HG02571 (cell line): ENCODE measurements around the gene SHC2.
A peak's percentile ranks its signal among the peaks of the same experiment; 100 is the strongest.

Experiments
- ATAC-seq: cut with Tn5 transposase; IDR thresholded peaks from one replicate; pipeline ENCODE4 v1.9.1; 2021; ENCODE audit warnings: mild to moderate bottlenecking, moderate library complexity; ENCODE audit not compliant: unreplicated experiment

The SHC2 gene, protein sequence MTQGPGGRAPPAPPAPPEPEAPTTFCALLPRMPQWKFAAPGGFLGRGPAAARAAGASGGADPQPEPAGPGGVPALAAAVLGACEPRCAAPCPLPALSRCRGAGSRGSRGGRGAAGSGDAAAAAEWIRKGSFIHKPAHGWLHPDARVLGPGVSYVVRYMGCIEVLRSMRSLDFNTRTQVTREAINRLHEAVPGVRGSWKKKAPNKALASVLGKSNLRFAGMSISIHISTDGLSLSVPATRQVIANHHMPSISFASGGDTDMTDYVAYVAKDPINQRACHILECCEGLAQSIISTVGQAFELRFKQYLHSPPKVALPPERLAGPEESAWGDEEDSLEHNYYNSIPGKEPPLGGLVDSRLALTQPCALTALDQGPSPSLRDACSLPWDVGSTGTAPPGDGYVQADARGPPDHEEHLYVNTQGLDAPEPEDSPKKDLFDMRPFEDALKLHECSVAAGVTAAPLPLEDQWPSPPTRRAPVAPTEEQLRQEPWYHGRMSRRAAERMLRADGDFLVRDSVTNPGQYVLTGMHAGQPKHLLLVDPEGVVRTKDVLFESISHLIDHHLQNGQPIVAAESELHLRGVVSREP

DNA sequence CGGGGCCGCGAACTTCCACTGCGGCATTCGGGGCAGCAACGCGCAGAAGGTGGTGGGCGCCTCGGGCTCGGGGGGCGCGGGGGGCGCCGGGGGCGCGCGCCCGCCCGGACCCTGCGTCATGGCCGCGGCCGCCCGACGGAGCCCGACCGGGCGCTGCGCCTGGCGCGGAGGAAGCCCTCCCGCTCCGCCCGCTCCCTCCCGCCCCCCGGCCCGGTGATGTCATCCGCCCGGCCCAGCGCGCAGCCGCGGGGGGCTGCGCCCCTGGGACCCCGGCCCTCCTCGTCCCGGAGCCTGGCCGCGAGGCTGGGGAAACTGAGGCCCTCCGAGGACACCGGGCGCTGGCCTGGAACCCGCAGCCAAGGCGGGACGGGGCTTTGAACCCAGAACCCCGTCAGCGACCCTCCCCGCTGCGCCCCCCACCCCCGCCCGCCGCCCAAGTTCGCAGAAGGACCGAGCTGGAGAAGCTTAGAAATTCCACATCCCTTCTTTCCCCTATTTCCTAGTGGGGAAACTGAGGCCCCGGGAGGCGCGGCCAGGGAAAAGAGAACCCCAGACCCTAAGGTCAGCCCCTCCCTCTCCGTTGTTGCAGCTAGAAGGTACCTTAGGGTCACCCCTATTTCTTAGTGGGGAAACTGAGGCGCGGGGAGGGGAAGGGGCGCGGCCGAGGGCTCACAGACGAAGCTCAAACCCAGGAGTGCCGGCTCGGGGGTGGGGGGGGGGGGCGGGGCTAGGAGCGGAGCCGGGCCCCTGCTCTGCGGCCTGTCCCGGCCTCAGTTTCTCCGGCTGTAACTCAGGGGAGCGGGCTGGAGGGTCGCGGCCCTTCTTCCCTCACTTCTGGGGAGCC is at the start of gene SHC2:
Gene SHC2, minus strand, starts transcription at position 157 of the 844 bp plus-strand sequence. Its CDS starts 37 bp downstream, at position 120.
- ATAC-seq, result no peak

DNA sequence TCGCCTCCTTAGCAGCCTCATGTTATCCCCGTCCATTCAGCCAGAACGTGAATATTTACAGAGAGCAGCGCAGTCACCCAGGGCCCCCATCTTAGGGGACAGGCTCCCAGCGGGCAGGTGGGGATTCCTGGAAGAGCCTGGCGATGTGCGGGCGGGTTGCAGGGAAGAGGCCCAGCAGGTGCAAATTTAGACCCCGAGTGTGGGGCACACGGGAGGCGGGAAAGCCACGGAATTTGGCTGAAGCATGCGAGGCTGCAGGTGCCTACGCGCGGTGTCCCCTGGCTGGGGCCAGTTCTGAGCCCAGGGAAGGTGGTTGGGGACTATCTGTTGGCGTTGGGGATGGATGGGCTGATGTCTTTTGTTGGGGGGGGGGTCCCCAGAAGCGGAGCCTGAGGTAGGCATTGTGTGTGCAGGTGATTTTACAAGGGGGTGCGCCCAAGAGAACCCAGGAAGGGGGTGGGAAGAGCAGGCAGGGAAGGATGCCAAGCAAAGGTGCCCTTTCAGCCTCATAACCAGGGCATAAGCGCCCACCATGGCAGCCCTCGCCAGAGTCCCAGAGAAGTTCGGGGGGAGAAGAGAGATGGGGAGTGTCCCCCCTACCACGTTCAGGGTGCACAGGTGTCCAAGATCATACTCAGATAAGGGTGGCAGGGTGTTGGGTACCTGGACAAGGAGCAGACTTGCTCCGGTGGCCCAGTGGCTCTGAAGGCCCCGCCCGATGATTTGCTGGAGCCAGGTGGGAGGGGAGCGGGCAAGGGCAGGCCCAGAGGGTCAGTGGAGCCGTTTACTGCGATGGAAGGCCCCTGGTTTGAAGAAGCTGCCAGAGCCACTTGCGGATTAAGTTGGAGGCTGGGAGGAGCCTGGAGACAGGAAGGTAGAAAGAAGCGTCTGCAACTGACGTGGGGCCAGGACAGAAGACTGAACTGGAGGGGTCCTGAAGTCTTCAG is 47.6 kb upstream of the SHC2 start:
- no peak for ATAC-seq

DNA sequence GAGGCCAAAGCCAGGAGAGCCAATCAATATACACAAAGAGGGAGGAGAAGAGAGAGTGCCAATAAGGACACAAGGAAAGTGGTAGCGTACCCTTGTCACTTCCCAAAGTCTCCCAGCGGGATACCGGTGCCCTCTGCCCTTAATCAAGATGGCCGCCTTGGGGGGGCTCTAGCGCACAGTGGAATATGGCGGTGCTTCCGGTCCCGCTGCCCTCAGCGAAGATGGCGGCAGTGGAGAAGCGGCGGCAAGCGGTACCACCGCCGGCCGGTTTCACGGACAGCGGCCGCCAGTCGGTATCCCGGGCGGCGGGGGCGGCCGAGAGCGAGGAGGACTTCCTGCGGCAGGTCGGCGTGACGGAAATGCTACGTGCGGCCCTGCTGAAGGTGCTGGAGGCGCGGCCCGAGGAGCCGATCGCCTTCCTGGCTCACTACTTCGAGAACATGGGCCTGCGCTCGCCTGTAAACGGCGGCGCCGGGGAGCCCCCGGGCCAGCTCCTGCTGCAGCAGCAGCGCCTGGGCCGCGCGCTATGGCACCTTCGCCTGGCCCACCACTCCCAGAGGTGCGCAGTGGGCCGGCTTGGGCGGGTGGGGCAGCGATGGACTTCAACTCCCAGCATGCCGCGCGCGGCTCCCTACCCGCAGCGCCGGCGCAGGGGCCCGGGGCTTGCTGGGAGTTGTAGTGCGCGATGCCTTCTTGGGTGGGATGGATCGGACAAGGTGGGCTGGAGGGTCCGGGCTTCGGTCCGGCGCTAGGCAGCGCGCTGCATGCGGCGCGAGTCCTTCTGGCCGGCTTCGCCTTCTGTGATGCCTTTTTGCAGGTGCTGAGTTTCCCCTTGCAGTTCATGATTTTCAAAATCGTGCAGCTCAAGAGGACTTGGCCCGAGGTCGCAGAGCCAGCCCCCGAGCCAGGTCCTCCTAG is 46.7 kb upstream of the SHC2 start, which contains the start of gene TPGS1:
Gene TPGS1, plus strand, starts transcription at position 212 of the 918 bp plus-strand sequence. Its CDS starts 10 bp downstream, at position 222.
- ATAC-seq, result peak; percentile 64

DNA sequence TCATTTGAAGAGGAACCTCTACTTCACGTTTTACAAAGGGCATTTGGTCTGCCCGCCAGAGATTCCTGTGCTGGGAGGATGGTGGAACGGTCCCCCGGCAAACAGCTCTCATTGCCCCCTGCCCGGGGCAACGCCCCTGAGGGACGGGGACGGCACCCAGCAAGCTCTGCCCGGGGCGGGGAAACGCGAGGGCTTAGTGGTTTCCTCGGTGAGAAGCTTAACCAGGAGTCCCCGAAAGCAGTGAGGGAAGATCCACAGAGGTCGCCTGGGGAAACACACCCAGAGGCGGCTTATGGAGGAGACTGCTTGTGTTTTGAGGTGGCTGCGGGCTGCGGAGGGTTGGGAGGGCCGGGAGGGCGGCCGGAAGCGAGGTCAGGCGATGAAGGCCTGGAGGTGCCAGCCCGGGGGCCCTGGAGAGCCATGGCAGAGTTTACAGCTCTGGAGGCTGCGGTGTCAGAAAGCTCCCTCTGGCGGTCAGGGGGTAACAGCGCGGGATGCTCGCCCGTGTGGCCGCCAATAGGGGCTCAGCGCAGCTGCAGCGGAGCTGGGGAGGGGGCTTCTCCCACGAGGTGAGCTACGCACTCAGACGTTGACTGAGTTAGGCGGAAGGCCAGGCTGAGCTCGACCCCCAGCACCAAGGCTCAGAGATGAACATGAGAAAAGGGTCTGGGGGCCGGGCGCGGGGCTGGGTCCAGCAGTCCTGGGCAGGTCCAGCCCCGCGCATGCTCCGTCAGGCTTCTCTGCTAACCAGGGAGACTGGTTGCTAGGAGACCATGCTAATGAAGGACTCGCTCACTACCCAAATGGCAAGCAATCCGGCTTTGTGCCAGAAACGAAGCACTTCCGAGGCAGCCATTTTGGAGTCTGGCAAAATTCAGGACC is 45.8 kb upstream of the SHC2 start:
- ATAC-seq, result peak; percentile 67

DNA sequence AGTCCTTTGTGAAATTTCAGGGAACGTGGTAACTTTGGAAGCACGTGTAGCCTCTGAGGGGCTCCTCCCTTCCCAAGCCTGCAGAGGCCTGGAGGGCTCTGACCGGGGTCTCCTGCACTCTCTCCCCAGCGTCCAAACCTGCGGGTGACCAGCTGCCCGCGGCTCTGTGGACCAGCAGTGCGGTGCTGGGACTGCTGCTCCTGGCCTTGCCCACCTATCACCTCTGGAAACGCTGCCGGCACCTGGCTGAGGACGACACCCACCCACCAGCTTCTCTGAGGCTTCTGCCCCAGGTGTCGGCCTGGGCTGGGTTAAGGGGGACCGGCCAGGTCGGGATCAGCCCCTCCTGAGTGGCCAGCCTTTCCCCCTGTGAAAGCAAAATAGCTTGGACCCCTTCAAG is 43.8 kb upstream of the SHC2 start:
- no peak for ATAC-seq

DNA sequence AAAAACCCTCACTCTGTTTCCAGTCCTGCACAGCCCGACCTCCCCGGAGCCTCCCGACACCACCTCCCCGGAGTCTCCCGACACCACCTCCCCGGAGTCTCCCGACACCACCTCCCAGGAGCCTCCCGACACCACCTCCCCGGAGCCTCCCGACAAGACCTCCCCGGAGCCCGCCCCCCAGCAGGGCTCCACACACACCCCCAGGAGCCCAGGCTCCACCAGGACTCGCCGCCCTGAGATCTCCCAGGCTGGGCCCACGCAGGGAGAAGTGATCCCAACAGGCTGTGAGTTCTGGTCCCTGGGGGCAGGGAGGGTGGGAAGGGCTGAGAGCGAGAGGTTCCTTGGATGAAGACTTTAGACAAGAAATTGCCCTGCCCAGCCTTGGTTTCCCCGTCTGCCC is 40.8 kb upstream of the SHC2 start:
- ATAC-seq, result no peak

DNA sequence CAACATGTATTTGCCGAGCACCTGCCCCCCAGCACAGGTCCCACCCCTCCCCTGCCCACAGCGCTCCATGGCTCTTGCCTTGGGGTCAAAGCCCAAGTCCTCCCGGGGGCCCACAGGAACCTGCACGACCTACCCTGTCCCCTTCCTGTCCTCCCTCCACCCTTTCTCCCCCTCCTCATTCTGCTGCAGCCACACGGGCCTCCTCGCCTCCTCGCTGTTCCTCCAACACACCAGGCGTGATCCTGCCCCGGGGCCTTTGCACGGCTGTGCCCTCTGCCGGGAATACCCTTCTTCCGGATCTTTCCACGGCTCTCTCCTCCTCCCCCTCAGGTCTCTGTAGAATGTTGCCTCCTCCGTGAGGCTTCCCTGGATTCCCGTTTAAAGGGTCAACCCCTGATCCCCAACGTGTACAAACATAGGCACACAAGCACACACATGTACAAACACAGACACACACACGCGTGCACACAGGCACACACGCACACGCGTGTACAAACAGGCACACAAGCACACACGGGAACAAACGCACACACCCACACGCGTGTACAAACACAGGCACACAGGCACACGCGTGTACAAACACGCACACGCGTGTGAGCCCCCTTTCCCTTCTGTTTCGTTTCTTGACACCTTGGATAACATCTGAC is 38.3 kb upstream of the SHC2 start:
- ATAC-seq, result no peak

DNA sequence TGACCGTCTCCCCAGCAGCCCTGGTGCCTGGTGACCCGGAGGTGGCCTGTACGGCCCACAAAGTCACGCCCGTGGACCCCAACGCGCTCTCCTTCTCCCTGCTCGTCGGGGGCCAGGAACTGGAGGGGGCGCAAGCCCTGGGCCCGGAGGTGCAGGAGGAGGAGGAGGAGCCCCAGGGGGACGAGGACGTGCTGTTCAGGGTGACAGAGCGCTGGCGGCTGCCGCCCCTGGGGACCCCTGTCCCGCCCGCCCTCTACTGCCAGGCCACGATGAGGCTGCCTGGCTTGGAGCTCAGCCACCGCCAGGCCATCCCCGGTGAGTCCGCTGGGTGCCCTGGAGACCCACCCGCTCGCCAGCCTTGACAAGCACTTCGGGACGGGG is 37.7 kb upstream of the SHC2 start:
- no peak for ATAC-seq

DNA sequence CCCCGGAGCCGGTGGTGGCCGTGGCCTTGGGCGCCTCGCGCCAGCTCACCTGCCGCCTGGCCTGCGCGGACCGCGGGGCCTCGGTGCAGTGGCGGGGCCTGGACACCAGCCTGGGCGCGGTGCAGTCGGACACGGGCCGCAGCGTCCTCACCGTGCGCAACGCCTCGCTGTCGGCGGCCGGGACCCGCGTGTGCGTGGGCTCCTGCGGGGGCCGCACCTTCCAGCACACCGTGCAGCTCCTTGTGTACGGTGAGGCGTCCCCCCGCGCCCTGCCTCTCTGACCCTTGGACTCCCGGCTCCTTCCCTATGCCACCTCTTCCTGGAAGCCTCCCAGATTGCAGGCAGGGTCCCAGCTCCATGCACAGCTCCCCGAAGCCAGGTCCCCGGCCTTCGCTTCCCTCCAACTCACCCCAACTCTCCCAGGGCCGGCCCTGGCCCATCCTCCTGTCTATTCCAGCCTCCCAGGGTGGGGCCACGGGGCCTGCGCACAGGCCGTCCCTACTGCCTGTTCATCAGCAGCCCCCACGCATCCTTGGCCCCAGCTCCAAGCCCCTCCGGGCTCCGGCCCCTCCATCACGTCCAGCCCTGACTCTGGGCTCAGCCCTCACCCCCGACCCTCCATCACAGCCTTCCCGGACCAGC is 37.2 kb upstream of the SHC2 start:
- no peak for ATAC-seq

DNA sequence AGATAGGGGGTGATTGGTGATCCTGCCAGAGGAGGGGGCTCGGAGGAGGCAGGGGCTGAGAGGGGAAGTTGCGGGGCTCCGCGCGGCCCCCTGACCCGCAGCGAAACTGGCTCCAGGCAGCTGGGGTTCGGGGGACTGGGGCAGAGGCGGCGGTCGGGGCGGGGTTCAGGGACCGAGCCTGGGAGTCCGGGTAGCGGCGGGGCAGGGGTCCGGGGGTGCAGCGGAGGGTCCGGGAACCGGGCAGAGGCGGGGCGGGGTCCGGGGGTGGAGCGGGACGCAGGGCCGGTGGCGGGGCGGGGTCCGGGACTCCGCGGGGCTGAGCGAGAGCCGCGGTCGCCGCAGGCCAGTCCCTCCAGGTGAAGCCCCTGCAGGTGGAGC is 36.6 kb upstream of the SHC2 start:
- ATAC-seq, result no peak

DNA sequence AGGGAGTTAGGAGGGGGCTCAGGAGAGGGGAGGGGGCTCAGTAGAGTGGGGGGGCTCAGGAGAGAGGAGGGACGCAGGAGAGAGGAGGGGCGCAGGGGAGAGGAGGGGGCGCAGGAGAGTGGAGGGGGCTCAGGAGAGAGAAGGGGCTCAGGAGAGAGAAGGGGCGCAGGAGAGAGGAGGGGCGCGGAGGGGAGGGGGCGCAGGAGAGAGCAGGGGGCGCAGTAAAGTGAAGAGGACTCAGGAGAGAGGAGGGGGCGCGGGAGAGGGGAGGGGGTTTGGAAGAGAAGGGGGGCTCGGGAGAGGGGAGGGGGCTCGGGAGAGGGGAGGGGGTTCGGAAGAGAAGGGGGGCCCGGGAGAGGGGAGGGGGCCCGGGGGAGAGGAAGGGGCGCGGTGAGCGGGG is 36.2 kb upstream of the SHC2 start:
- ATAC-seq, result no peak

DNA sequence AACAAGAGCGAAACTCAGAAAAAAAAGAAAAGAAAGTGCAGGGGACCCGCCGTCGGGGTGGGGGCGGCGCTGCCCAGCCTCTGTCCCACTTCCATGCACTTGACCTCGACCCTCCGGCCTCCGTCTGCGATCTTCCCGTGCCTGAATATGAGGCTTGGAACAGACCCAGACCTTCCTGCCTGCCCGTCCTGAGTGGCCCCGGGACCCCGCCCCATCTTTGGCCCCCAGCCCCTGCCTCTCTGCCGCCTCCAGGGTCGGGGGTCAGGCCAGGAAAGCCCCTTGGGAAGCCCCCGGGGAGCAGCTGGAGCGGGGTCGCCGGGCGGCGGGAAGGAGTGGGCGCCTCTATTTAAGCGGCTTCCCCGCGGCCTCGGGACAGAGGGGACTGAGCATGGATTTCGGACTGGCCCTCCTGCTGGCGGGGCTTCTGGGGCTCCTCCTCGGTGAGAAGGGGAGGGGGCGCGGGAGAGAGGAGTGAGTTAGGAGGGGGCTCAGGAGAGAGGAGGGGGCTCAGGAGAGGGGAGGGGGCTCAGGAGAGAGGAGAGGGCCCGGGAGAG is 35.4 kb upstream of the SHC2 start, which contains the start of gene MADCAM1:
Gene MADCAM1, plus strand, starts transcription at position 375 of the 554 bp plus-strand sequence. Its CDS starts 14 bp downstream, at position 389.
- no peak for ATAC-seq

DNA sequence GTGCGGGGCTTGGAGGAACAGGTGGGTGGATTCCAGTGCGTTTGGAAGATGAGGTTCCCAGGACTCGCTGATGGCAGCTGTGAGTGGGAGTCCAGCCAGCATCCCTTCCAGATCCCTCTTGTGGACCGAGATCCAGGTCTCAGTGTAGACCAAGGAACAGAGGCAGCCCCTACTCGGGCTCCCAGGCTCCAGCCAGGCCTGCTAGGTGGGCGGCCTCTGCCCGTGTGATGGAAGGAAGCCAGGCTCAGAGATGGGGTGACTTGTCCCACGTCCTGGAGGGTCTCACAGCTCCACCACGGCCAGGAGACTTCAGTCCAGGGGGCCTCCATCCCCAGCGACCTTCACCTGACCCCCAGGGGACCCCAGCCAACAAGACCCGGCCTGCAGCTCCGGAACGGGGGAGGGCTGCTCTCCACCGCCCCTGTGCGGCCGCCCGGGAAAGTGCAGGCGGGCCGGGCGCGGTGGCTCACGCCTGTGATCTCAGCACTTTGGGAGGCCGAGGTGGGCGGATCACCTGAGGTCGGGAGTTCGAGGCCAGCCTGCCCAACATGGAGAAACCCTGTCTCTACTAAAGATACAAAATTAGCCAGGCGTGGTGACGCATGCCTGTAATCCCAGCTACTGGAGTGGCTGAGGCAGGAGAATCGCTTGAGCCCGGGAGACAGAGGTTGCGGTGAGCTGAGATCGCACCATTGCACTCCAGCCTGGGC is 34.7 kb upstream of the SHC2 start:
- ATAC-seq, result no peak

DNA sequence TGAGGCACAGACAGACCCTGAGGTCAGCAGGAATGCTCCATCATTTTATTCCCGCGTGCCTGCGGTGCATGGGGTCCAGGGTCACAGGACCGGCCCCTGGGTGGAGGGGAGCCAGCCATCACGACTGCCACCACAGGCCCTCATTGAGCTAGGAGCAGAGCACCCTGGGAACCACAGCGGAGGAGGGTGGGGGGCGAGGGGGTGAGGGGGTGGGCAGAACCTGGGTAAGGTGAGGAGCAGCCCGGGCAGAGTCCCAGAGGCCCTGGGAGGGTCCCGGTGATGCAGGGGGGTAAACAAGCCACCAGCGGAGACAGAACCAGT is 34.2 kb upstream of the SHC2 start:
- ATAC-seq, result no peak

DNA sequence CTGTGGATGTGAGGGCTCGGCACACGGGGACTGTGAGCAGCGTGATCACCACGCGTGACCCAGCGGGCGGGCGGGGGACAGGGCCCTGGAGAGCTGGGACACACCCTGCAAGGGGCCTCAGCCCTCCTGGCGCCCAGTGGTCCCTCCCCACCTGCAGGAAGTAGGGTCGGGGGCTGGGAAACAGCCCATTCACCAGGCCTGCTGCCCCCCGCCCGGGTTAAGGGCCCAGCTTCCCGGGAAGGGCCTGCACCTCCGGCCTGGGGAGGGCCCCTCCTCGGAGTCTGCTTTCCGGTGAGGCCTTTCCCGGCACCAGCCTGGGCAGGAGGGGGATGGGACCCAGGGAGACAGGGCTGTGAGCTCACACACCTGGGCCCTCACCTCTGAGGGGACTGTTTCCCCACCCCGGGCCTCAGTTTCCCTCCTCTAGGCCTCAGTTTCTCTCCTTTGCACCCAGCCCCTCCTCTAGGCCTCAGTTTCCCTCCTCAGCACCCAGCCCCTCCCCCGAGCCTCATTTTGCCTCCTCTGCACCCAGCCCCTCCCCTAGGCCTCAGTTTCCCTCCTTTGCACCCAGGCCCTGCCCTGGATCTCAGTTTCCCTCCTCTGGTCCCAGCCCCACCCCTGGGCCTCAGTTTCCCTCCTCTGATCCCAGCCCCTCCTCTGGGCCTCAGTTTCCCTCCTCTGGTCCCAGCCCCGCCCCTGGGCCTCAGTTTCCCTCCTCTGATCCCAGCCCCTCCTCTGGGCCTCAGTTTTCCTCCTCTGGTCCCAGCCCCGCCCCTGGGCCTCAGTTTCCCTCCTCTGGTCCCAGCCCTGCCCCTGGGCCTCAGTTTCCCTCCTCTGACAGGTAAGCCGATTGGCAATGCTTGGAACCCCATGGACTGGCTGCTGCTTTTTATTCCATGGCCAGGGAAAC is 33.6 kb upstream of the SHC2 start:
- ATAC-seq, result no peak
